ENCODE data around the gene NOVA2. TPM values are rescaled to one million over a fixed set of nuclear protein-coding genes. Genes with fewer than 3 reads are reported as not detected.

Gene NOVA2
- total RNA-seq, 1 donor from 2014 or later = not detected

GRCh38 chr19:45917421-45918091, 56.1 kb downstream of the NOVA2 start:
- TF ChIP-seq CTCF (IDR thresholded peaks at IDR 0.05) = no peak
- Mint-ChIP-seq H3K4me3 (no peak overlapping the region), H3K9me3 (no peaks in the 10 kb centered on the region), H3K36me3 (ENCODE audit: low read depth) (no peaks in the 10 kb centered on the region), H3K27me3 (peaks cover 25% of the 10 kb centered on the region), H3K27ac (no peak overlapping the region), H3K4me1 (no peaks in the 10 kb centered on the region)
- POLR2A ChIA-PET = no interaction called here
- no peak for ATAC-seq (ENCODE audit: low read depth)
- DNase-seq = no peak
- CTCF ChIA-PET = no interaction called here
- intact Hi-C loops (cut with micrococcal nuclease) = no loop called here

GRCh38 chr19:45913874-45914830, 59.5 kb downstream of the NOVA2 start, which contains the start of gene NANOS2:
Gene NANOS2, minus strand, starts transcription at chr19:45914778. Its CDS starts 85 bp downstream, at chr19:45914693.
- H3K36me3 Mint-ChIP-seq (ENCODE audit: low read depth) = no peaks in the 10 kb centered on the region
- intact Hi-C loops (cut with micrococcal nuclease) = no loop called here
- POLR2A ChIA-PET = no interaction called here
- H3K27me3 Mint-ChIP-seq = peaks cover 24% of the 10 kb centered on the region
- no peaks in the 10 kb centered on the region for H3K4me1 Mint-ChIP-seq
- CTCF ChIA-PET = no interaction called here
- TF ChIP-seq CTCF (IDR thresholded peaks at IDR 0.05) = no peak
- no peak within 1 kb of the TSS for H3K27ac Mint-ChIP-seq
- DNase-seq (no peak), ATAC-seq (ENCODE audit: low read depth) (no peak)
- H3K4me3 Mint-ChIP-seq = no peak within 1 kb of the TSS
- no peaks in the 10 kb centered on the region for H3K9me3 Mint-ChIP-seq

- DNase-seq (no peak), ATAC-seq (ENCODE audit: low read depth) (no peak)
- no peak overlapping the region for H3K4me3 Mint-ChIP-seq
- intact Hi-C loops (cut with micrococcal nuclease) = no loop called here
- CTCF ChIA-PET = no interaction called here
- H3K9me3 Mint-ChIP-seq = no peaks in the 10 kb centered on the region
- no peaks in the 10 kb centered on the region for H3K36me3 Mint-ChIP-seq (ENCODE audit: low read depth)
- no peaks in the 10 kb centered on the region for H3K4me1 Mint-ChIP-seq
- POLR2A ChIA-PET = no interaction called here
- TF ChIP-seq CTCF (IDR thresholded peaks at IDR 0.05) = no peak
- H3K27me3 Mint-ChIP-seq = peaks cover 18% of the 10 kb centered on the region
- H3K27ac Mint-ChIP-seq = no peak overlapping the region
Observed at GRCh38 chr19:45911291-45911690, 62.4 kb downstream of the NOVA2 start.

GRCh38 chr19:45908956-45909355, 64.7 kb downstream of the NOVA2 start:
- Mint-ChIP-seq H3K27me3 (peaks cover 15% of the 10 kb centered on the region), H3K4me1 (peaks cover under 1% of the 10 kb centered on the region), H3K4me3 (no peak overlapping the region), H3K9me3 (no peaks in the 10 kb centered on the region), H3K36me3 (ENCODE audit: low read depth) (no peaks in the 10 kb centered on the region), H3K27ac (no peak overlapping the region)
- DNase-seq (no peak), ATAC-seq (ENCODE audit: low read depth) (no peak)
- ChIA-PET POLR2A (no interaction called here), CTCF (no interaction called here)
- no peak for TF ChIP-seq CTCF (IDR thresholded peaks at IDR 0.05)
- intact Hi-C loops (cut with micrococcal nuclease) = no loop called here

- intact Hi-C loops (cut with micrococcal nuclease) = no loop called here
- Mint-ChIP-seq H3K9me3 (no peaks in the 10 kb centered on the region), H3K27me3 (peaks cover 6% of the 10 kb centered on the region), H3K27ac (no peak overlapping the region), H3K4me3 (no peak overlapping the region), H3K4me1 (peaks cover 10% of the 10 kb centered on the region), H3K36me3 (ENCODE audit: low read depth) (peaks cover 7% of the 10 kb centered on the region)
- ChIA-PET CTCF (no interaction called here), POLR2A (no interaction called here)
- ATAC-seq (ENCODE audit: low read depth) (no peak), DNase-seq (no peak)
- no peak for TF ChIP-seq CTCF (IDR thresholded peaks at IDR 0.05)
Observed at GRCh38 chr19:45906221-45906620, 67.4 kb downstream of the NOVA2 start.
